ENCODE measurements around the gene ANKRD13B. TPM values are rescaled to one million over a fixed set of nuclear protein-coding genes. Genes with fewer than 3 reads are reported as not detected.

The ANKRD13B gene
- total and polyA plus RNA-seq, 2 of the 13 experiments (the other 11 are each of a cell fraction or from before 2014, with no cell fraction given): 1.7 to 1.8 TPM

DNA sequence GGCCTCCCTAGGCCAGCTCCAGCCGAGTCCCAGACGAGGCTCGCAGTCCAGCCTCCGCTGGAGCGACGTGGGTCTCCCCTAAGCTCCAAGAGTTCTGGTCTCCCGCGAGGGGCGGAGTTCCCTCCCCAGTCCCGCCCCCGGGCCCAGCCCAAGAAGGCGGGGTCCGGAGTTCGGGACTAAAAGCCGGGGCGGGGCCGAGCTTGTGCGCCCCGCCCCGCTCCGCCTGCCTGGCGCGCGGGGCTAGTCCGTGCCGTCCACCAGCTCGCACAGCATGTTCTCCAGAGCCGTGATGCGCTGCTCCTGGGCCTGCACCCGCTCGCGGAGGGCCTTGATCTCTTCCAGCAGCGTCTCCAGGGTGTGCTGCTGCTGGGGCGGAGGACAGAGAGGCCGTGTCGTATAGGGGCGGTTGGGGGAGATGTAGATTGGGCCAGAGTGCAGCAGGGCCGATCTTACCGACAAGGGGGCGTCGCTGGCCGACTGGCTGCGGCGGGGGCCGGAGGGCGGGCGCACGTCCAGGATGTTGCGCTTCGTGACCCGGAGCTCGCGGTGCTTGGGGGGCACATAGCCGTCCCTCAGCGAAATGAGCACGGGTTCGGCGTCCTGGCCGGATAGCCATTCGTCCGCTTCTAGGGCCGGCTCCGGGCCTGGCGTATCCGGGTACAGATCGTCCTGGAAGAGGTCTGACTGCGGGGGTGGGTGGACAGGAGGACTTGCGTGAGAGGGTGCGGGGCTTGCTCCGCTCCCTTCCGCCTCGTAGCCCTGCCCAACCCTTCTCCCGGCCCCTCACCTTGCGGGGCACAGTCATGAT, 22.8 kb downstream of the ANKRD13B start (continued):
- TF ChIP-seq, protein P1, sequence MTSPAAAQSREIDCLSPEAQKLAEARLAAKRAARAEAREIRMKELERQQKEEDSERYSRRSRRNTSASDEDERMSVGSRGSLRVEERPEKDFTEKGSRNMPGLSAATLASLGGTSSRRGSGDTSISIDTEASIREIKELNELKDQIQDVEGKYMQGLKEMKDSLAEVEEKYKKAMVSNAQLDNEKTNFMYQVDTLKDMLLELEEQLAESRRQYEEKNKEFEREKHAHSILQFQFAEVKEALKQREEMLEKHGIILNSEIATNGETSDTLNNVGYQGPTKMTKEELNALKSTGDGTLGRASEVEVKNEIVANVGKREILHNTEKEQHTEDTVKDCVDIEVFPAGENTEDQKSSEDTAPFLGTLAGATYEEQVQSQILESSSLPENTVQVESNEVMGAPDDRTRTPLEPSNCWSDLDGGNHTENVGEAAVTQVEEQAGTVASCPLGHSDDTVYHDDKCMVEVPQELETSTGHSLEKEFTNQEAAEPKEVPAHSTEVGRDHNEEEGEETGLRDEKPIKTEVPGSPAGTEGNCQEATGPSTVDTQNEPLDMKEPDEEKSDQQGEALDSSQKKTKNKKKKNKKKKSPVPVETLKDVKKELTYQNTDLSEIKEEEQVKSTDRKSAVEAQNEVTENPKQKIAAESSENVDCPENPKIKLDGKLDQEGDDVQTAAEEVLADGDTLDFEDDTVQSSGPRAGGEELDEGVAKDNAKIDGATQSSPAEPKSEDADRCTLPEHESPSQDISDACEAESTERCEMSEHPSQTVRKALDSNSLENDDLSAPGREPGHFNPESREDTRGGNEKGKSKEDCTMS (CRISPR knock-in tag; conservative IDR thresholded peaks at IDR 0.05): no peak
- no peak for TF ChIP-seq SOX13 (IDR thresholded peaks at IDR 0.05)
- TF ChIP-seq SOX13 (CRISPR knock-in tag; conservative IDR thresholded peaks at IDR 0.05 in 1 of 2, IDR thresholded peaks at IDR 0.05 in 1 of 2): no peak
- no peak for TF ChIP-seq MIER2 (CRISPR knock-in tag; IDR thresholded peaks at IDR 0.05)
- TF ChIP-seq CENPT (CRISPR knock-in tag; IDR thresholded peaks at IDR 0.05; ENCODE audit: low read depth): no peak
- TF ChIP-seq, protein P2, sequence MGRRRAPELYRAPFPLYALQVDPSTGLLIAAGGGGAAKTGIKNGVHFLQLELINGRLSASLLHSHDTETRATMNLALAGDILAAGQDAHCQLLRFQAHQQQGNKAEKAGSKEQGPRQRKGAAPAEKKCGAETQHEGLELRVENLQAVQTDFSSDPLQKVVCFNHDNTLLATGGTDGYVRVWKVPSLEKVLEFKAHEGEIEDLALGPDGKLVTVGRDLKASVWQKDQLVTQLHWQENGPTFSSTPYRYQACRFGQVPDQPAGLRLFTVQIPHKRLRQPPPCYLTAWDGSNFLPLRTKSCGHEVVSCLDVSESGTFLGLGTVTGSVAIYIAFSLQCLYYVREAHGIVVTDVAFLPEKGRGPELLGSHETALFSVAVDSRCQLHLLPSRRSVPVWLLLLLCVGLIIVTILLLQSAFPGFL (CRISPR knock-in tag; IDR thresholded peaks at IDR 0.05): no peak
- TF ChIP-seq ZNF331 (CRISPR knock-in tag; IDR thresholded peaks at IDR 0.05): no peak
- no peak for TF ChIP-seq KAT7 (CRISPR knock-in tag; IDR thresholded peaks at IDR 0.05; ENCODE audit: borderline replicate concordance)
- no peak for TF ChIP-seq ZNF564 (CRISPR knock-in tag; IDR thresholded peaks at IDR 0.05)
- TF ChIP-seq, protein P3, sequence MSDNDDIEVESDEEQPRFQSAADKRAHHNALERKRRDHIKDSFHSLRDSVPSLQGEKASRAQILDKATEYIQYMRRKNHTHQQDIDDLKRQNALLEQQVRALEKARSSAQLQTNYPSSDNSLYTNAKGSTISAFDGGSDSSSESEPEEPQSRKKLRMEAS (IDR thresholded peaks at IDR 0.05): peak; percentile 66; the same call in 1 of the 2 replicates
- no peak for TF ChIP-seq ZNF484 (CRISPR knock-in tag; IDR thresholded peaks at IDR 0.05; ENCODE audit: borderline replicate concordance, low read depth)
- no peak for TF ChIP-seq ZNF530 (CRISPR knock-in tag; IDR thresholded peaks at IDR 0.05; ENCODE audit: low read depth)
- no peak for TF ChIP-seq SAP130 (CRISPR knock-in tag; IDR thresholded peaks at IDR 0.05; ENCODE audit: low read depth)

Data from HepG2 (cell line).